GM18507 (cell line): Measurements from ENCODE around the gene CRYBG1.
A peak's percentile ranks its signal among the peaks of the same experiment; 100 is the strongest.
"Not testable (repeated sequence)": the region's sequence is repeated elsewhere in the genome, so short reads cannot be mapped to it uniquely, and the experiment has no call there.

Source experiments
- DNase-seq: peaks from one replicate; pipeline ENCODE4 v3.0.0; 2011; ENCODE audit warnings: low read depth; ENCODE audit not compliant: insufficient read length; ENCODE audit errors: extremely low spot score
- FAIRE-seq: peaks from 2 replicates; lab custom pipeline; 2011; peaks lifted over from hg19 to GRCh38; lab: Jason Lieb, UNC

CRYBG1 gene

GRCh38 chr6:106515582-106515981 lies 155.1 kb downstream of the CRYBG1 start:
- FAIRE-seq, result not testable (repeated sequence)

GRCh38 chr6:106516616-106517015 lies 156.1 kb downstream of the CRYBG1 start:
- FAIRE-seq (peak; percentile 65), DNase-seq (no peak)

More at GRCh38 chr6:106515582-106515981, 155.1 kb downstream of the CRYBG1 start:
- not testable (repeated sequence) for DNase-seq

GRCh38 chr6:106517706-106518105 lies 157.2 kb downstream of the CRYBG1 start:
- DNase-seq (no peak), FAIRE-seq (no peak)

GRCh38 chr6:106518748-106519147 lies 158.2 kb downstream of the CRYBG1 start:
- no peak for DNase-seq
- FAIRE-seq, result no peak

GRCh38 chr6:106519460-106520394 lies 159.2 kb downstream of the CRYBG1 start:
- FAIRE-seq (no peak), DNase-seq (no peak)

- FAIRE-seq, result peak; percentile 99
Observed at GRCh38 chr6:106520711-106521401, 160.3 kb downstream of the CRYBG1 start.

GRCh38 chr6:106522562-106523250 lies 162.2 kb downstream of the CRYBG1 start:
- FAIRE-seq (peak; percentile 73), DNase-seq (no peak)

More at GRCh38 chr6:106520711-106521401, 160.3 kb downstream of the CRYBG1 start:
- DNase-seq, result no peak

GRCh38 chr6:106525107-106525881 lies 164.8 kb downstream of the CRYBG1 start:
- peak; percentile 97 for FAIRE-seq
- DNase-seq, result no peak

- DNase-seq, result no peak
- FAIRE-seq, result peak; percentile 5
Observed at GRCh38 chr6:106525882-106526275, 165.4 kb downstream of the CRYBG1 start.

- DNase-seq (no peak), FAIRE-seq (no peak)
Observed at GRCh38 chr6:106527117-106527516, 166.6 kb downstream of the CRYBG1 start.

- FAIRE-seq (peak; percentile 36), DNase-seq (no peak)
Observed at GRCh38 chr6:106527979-106528378, 167.5 kb downstream of the CRYBG1 start.

- DNase-seq, result no peak
- no peak for FAIRE-seq
Observed at GRCh38 chr6:106528521-106528920, 168.0 kb downstream of the CRYBG1 start.

GRCh38 chr6:106529438-106529837 lies 168.9 kb downstream of the CRYBG1 start:
- DNase-seq, result no peak
- FAIRE-seq, result no peak

GRCh38 chr6:106530026-106530425 lies 169.5 kb downstream of the CRYBG1 start:
- FAIRE-seq (no peak), DNase-seq (no peak)

GRCh38 chr6:106530502-106530901 lies 170.0 kb downstream of the CRYBG1 start:
- no peak for DNase-seq
- FAIRE-seq, result no peak

GRCh38 chr6:106533054-106533453 lies 172.5 kb downstream of the CRYBG1 start:
- DNase-seq, result no peak
- FAIRE-seq, result no peak

GRCh38 chr6:106534004-106534403 lies 173.5 kb downstream of the CRYBG1 start:
- DNase-seq, result no peak
- FAIRE-seq, result no peak

GRCh38 chr6:106534564-106534982 lies 174.1 kb downstream of the CRYBG1 start:
- FAIRE-seq, result peak; percentile 5

GRCh38 chr6:106535012-106535411 lies 174.5 kb downstream of the CRYBG1 start:
- no peak for FAIRE-seq
- DNase-seq, result no peak

More at GRCh38 chr6:106534564-106534982, 174.1 kb downstream of the CRYBG1 start:
- DNase-seq, result no peak
